SH-SY5Y (cell line): ENCODE results near the gene HDHD5.

Experiments used
- GATA2 ChIP-seq: IDR thresholded peaks from 2 replicates; pipeline ENCODE4 v1.6.1; 2011; ENCODE audit warnings: mild to moderate bottlenecking, low read depth, low read length
- GATA3 ChIP-seq: IDR thresholded peaks from 2 replicates; pipeline ENCODE4 v1.6.1; 2011; ENCODE audit warnings: low read depth, mild to moderate bottlenecking, low read length, moderate library complexity

DNA sequence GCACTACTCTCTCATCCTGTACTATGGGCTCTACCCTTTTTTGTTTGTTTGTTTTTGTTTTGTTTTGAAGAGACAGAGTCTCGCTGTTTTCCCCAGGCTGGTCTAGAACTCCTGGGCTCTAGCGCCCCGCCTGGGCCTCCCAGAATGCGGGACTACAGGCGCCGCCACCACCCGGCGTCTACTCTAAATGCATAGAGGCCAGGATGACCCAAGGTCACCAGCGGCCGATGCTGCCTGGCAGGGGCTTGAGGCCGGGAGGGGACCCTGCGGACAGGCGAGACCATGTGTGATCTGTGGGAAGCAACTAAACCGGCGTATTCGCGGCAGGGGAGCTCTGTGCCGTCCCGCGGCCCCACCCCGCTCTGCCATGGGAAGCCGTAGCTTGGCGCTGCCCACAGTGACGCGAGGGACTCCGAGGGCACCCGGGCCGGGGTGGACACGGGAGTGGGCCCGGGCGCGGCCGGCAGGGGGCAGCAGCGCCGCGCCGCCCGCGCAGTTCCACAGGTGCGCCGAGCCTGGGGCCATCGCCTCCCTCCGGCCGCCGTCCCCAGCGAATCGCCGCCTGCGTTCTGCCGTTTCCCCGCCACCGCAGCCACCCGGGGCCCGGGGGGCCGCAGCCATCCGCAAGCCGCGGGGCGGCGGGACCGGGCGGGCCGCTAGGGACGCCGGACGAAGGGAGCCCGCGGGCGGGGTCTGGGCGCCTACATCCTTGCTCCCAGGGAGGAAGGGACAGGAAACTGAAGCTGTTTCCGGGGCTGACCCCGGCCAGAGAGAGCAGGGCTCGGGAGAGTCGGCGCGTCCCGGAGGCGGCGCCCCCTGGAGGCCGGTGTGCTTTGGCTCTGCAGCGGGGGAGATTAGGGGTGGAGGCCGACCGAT is 12.3 kb upstream of the HDHD5 start:
- no peak for TF ChIP-seq GATA2
- no peak for TF ChIP-seq GATA3
